H1 (cell line): ENCODE results near the gene OBSCN. TPM values are rescaled to one million over a fixed set of nuclear protein-coding genes. Genes with fewer than 3 reads are reported as not detected.

Source experiments
- CTCF ChIA-PET: fragments of 300-600 bp; sonication (Branson Sonifier 250); formaldehyde crosslinking; loops from one replicate; lab custom pipeline; 2021; ENCODE audit not compliant: partially characterized antibody; lab: Charles Lee
- POLR2A ChIA-PET: fragments of 300-600 bp; sonication (Branson Sonifier 250); formaldehyde crosslinking; loops from one replicate; lab custom pipeline; 2021; ENCODE audit warnings: inconsistent platforms; ENCODE audit not compliant: partially characterized antibody; lab: Charles Lee
- DNase-seq, 2 experiments: peaks; one replicate each; pipeline versions ENCODE4 v3.0.0 to v3.0.0-alpha.2; 2010 to 2022; ENCODE audit warnings: low spot score in 2 of 2, low read depth in 1 of 2, mixed read lengths in 1 of 2
- FAIRE-seq: peaks from 2 replicates; lab custom pipeline; 2011; peaks lifted over from hg19 to GRCh38; lab: Jason Lieb, UNC
- H2AFZ ChIP-seq: 2 replicates; pipeline ENCODE4 v1.8.1; 2012; ENCODE audit warnings: low read length, inconsistent platforms
- H2AK5ac ChIP-seq: 2 replicates; pipeline ENCODE4 v1.6.1; 2013; ENCODE audit warnings: low read depth, low read length
- H2BK120ac ChIP-seq: replicated peaks from 2 replicates; pipeline ENCODE3; 2013; ENCODE audit warnings: low read depth, low read length, inconsistent platforms
- H2BK12ac ChIP-seq: 2 replicates; pipeline ENCODE4 v1.6.1; 2013; ENCODE audit warnings: low read depth, low read length
- H2BK15ac ChIP-seq: 2 replicates; pipeline ENCODE4 v1.6.1; 2013; ENCODE audit warnings: low read length
- H2BK20ac ChIP-seq: 2 replicates; pipeline ENCODE4 v1.6.1; 2013; ENCODE audit warnings: low read length
- H2BK5ac ChIP-seq: 2 replicates; pipeline ENCODE4 v1.6.1; 2013; ENCODE audit warnings: low read depth, low read length
- H3K14ac ChIP-seq: 2 replicates; pipeline ENCODE4 v1.6.1; 2013; ENCODE audit warnings: inconsistent platforms; ENCODE audit not compliant: insufficient read length
- H3K18ac ChIP-seq: 2 replicates; pipeline ENCODE4 v1.6.1; 2013; ENCODE audit warnings: low read length; ENCODE audit errors: extremely low read depth
- H3K23ac ChIP-seq: 2 replicates; pipeline ENCODE4 v1.6.1; 2013; ENCODE audit warnings: inconsistent platforms; ENCODE audit not compliant: insufficient read length
- H3K23me2 ChIP-seq: 2 replicates; pipeline ENCODE4 v1.6.1; 2013; ENCODE audit warnings: low read depth, low read length
- H3K27ac ChIP-seq: 2 replicates; pipeline ENCODE4 v1.6.1; 2011; ENCODE audit warnings: low read depth, low read length, inconsistent platforms
- H3K27me3 ChIP-seq, 4 experiments: replicated peaks in 1 of 4; 1 replicate in 1 of 4; 2 replicates in 3 of 4; pipeline versions ENCODE4 v1.6.1 to v1.8.1; 2011 to 2013; ENCODE audit warnings: low read length in 3 of 4, mild to moderate bottlenecking in 3 of 4, inconsistent platforms in 2 of 4, mixed read lengths in 2 of 4, moderate library complexity in 1 of 4; ENCODE audit not compliant: control insufficient read depth in 3 of 4, insufficient read depth in 3 of 4; ENCODE audit errors: extremely low read depth in 1 of 4
- H3K36me3 ChIP-seq, 4 experiments: 2 replicates each; pipeline versions ENCODE4 v1.6.1 to v1.8.1; 2011 to 2013; ENCODE audit warnings: mild to moderate bottlenecking in 4 of 4, low read length in 3 of 4, moderate library complexity in 2 of 4, control low read depth in 1 of 4, inconsistent platforms in 1 of 4; ENCODE audit not compliant: insufficient read depth in 4 of 4, control insufficient read depth in 2 of 4
- H3K4ac ChIP-seq: replicated peaks from 2 replicates; pipeline ENCODE3; 2013; ENCODE audit warnings: low read length, low read depth, mixed read lengths, inconsistent platforms; ENCODE audit not compliant: insufficient read length
- H3K4me1 ChIP-seq, 4 experiments: replicated peaks in 1 of 4; 1 replicate in 1 of 4; 2 replicates in 3 of 4; pipeline versions ENCODE4 v1.6.1 to v1.8.1; 2011 to 2013; ENCODE audit warnings: low read length in 3 of 4, inconsistent platforms in 2 of 4, mixed read lengths in 1 of 4; ENCODE audit not compliant: insufficient read depth in 4 of 4, control insufficient read depth in 3 of 4
- H3K4me2 ChIP-seq, 2 experiments: 2 replicates each; pipeline versions ENCODE4 v1.6.1 to v1.8.1; 2011 to 2013; ENCODE audit warnings: low read depth in 2 of 2, low read length in 2 of 2, control low read depth in 1 of 2, inconsistent platforms in 1 of 2, mild to moderate bottlenecking in 1 of 2; ENCODE audit not compliant: insufficient read depth in 1 of 2
- H3K4me3 ChIP-seq, 4 experiments: fragments of 200-600, 300-600 bp in 1 of 4; sonication (generic), shearing (Covaris generic), sonication (Bioruptor Twin) in 1 of 4; 2 replicates each; pipeline versions ENCODE4 v1.5.1 to v1.8.1; 2011 to 2016; ENCODE audit warnings: low read length in 4 of 4, low read depth in 3 of 4, control low read depth in 2 of 4, inconsistent platforms in 2 of 4, mild to moderate bottlenecking in 2 of 4, mixed read lengths in 1 of 4, moderate library complexity in 1 of 4; ENCODE audit not compliant: insufficient read depth in 2 of 4; ENCODE audit errors: extremely low read depth in 1 of 4
- H3K56ac ChIP-seq: replicated peaks from 2 replicates; pipeline ENCODE3; 2013; ENCODE audit warnings: low read depth, mild to moderate bottlenecking, mixed read lengths, low read length, inconsistent platforms; ENCODE audit not compliant: insufficient read length
- H3K79me1 ChIP-seq: 2 replicates; pipeline ENCODE4 v1.6.1; 2013; ENCODE audit warnings: low read depth, low read length, control low read depth
- H3K79me2 ChIP-seq, 2 experiments: 2 replicates each; pipeline versions ENCODE4 v1.6.1 to v1.8.1; 2012 to 2013; ENCODE audit warnings: low read length in 2 of 2, mild to moderate bottlenecking in 2 of 2, inconsistent platforms in 1 of 2; ENCODE audit not compliant: insufficient read depth in 2 of 2, control insufficient read depth in 1 of 2
- H3K9ac ChIP-seq, 4 experiments: replicated peaks in 1 of 4; 1 replicate in 1 of 4; 2 replicates in 3 of 4; pipeline versions ENCODE4 v1.6.1 to v1.8.1; 2011 to 2013; ENCODE audit warnings: low read depth in 3 of 4, low read length in 3 of 4, control low read depth in 2 of 4, mild to moderate bottlenecking in 2 of 4, moderate library complexity in 2 of 4, inconsistent platforms in 1 of 4; ENCODE audit errors: extremely low read depth in 1 of 4
- H3K9me3 ChIP-seq, 2 experiments: 2 replicates each; pipeline versions ENCODE4 v1.6.1 to v1.8.1; 2012 to 2013; ENCODE audit warnings: mild to moderate bottlenecking in 2 of 2, moderate library complexity in 2 of 2, control low read depth in 1 of 2, inconsistent platforms in 1 of 2, low read depth in 1 of 2, low read length in 1 of 2, mixed read lengths in 1 of 2; ENCODE audit not compliant: insufficient read depth in 2 of 2
- H4K20me1 ChIP-seq, 2 experiments: replicated peaks in 1 of 2; 2 replicates each; pipeline versions ENCODE3 to v1.8.1; 2011 to 2013; ENCODE audit warnings: inconsistent platforms in 2 of 2, low read length in 2 of 2, mild to moderate bottlenecking in 1 of 2; ENCODE audit not compliant: insufficient read depth in 2 of 2, control insufficient read depth in 1 of 2
- H4K5ac ChIP-seq: 2 replicates; pipeline ENCODE4 v1.6.1; 2013; ENCODE audit warnings: low read length, low read depth, mixed read lengths, inconsistent platforms; ENCODE audit not compliant: insufficient read length
- H4K8ac ChIP-seq: 2 replicates; pipeline ENCODE4 v1.8.0; 2013; ENCODE audit warnings: mild to moderate bottlenecking, moderate library complexity, low read length, inconsistent platforms; ENCODE audit not compliant: insufficient read depth; ENCODE audit errors: extremely low read depth
- H4K91ac ChIP-seq: replicated peaks from 2 replicates; pipeline ENCODE3; 2013; ENCODE audit warnings: low read length, mixed read lengths, inconsistent platforms; ENCODE audit not compliant: insufficient read length
- EGR1 ChIP-seq: IDR thresholded peaks from 2 replicates; pipeline ENCODE4 v1.6.1; 2011; ENCODE audit warnings: low read depth, low read length, borderline replicate concordance
- EP300 ChIP-seq, 2 experiments: IDR thresholded peaks; 1 replicate in 1 of 2; 2 replicates in 1 of 2; pipeline ENCODE4 v1.6.1; 2011 to 2012; ENCODE audit warnings: low read depth in 2 of 2, low read length in 2 of 2, mild to moderate bottlenecking in 2 of 2, borderline replicate concordance in 1 of 2, inconsistent platforms in 1 of 2, moderate library complexity in 1 of 2
- GTF2F1 ChIP-seq: IDR thresholded peaks from 2 replicates; pipeline ENCODE4 v1.6.1; 2012; ENCODE audit warnings: low read depth, low read length, improper control_type of control experiment, borderline replicate concordance
- NRF1 ChIP-seq: IDR thresholded peaks from 2 replicates; pipeline ENCODE4 v1.6.1; 2011; ENCODE audit warnings: mild to moderate bottlenecking, low read depth, low read length, improper control_type of control experiment
- RFX5 ChIP-seq: IDR thresholded peaks from 2 replicates; pipeline ENCODE4 v1.6.1; 2011; ENCODE audit warnings: low read depth, low read length, improper control_type of control experiment, borderline replicate concordance
- TBP ChIP-seq: IDR thresholded peaks from 2 replicates; pipeline ENCODE4 v1.6.1; 2011; ENCODE audit warnings: low read depth, low read length, improper control_type of control experiment
- TCF12 ChIP-seq: IDR thresholded peaks from 2 replicates; pipeline ENCODE4 v1.6.1; 2011; ENCODE audit warnings: low read depth, mild to moderate bottlenecking, low read length
- ZNF274 ChIP-seq: IDR thresholded peaks from 2 replicates; pipeline ENCODE4 v1.7.0; 2012; ENCODE audit warnings: low read length, borderline replicate concordance; ENCODE audit errors: extremely low read depth
- WGBS, 2 experiments: shearing (Covaris generic) in 1 of 2; methylation state at CpG; one replicate each; pipeline versions ENCODE4 v1.1.6 to v1.1.7; 2013 to 2015; ENCODE audit warnings: low lambda C conversion rate in 2 of 2, mixed read lengths in 2 of 2, inconsistent platforms in 1 of 2, low coverage in 1 of 2, missing lambda C conversion rate in 1 of 2; ENCODE audit not compliant: insufficient replicate concordance in 2 of 2, insufficient coverage in 1 of 2, insufficient read length in 1 of 2; ENCODE audit errors: extremely low coverage in 1 of 2, missing lambda C conversion rate in 1 of 2; 5-methylcytosine and 5-hydroxymethylcytosine counted together
- polyA plus RNA-seq, 7 experiments: library from polyadenylated mRNA; depleted of rRNA in 3 of 7; stranded (reverse) in 5 of 7; unstranded in 2 of 7; fragments of >200 nt in 5 of 7; fragments of 200-250 nt in 2 of 7; gene quantifications; 1 replicate in 5 of 7; 2 replicates in 1 of 7; 4 replicates in 1 of 7; pipeline versions ENCODE4 v1.2.1 to v1.2.3, GENCODE V29; 2011 to 2013; ENCODE audit warnings: missing spikeins in 2 of 7, mixed read lengths in 2 of 7
- total RNA-seq: library from RNA; stranded (reverse); fragmentation: NEBNext Ultra II Directional; extraction: Animal tissue kit (Norgen Biotek cat#: 25700); gene quantifications from 2 replicates; pipeline ENCODE4 v1.2.1, GENCODE V29; 2021
- TF ChIP-seq, protein P1 (sequence below), 3 experiments: IDR thresholded peaks; 1 replicate in 2 of 3; 2 replicates in 1 of 3; pipeline versions ENCODE4 v1.5.1 to v1.6.1; 2011; ENCODE audit warnings: low read length in 3 of 3, mild to moderate bottlenecking in 3 of 3, inconsistent platforms in 2 of 3, low read depth in 1 of 3, moderate library complexity in 1 of 3; ENCODE audit not compliant: insufficient read depth in 1 of 3; ENCODE audit errors: control extremely low read depth in 1 of 3

Gene OBSCN
- total and polyA plus RNA-seq, 2 of the 8 experiments (the other 6 are each of a cell fraction or from before 2014, with no cell fraction given), result 7.5 to 28.4 TPM

DNA sequence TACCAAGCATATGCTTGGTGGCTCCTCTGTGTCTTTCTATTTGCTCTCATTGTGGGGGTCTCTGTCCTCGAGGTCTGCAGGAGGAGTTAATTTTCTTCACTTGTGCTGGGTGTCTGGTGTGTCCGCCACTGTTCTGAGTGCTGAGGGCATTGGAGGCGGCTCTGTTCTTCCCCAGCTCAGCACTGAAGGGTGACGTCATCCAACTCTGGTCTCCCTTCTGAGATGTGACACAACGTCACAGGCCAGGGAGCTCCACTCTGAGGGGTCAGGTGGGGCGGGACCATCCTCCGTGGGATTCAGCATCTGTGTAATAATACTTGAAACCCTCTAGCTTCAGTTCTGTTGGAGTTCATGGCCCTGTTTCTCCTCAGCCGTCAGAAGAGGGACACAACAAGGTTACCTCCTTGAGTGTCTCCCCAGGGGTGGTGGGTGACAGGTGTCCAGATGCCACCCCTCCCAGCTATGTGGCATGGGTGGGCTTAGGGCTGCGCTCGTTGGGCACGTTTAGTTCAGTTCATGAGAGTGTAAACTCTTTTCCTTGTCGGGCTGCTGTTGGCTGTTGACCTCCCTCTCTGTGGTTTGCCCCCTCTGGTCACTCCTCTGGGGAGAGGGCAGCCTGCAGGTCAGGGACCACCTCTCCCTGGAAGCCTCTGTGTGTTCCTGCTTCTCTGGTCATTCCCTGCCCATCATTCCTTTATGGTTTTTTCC lies 39.1 kb upstream of the OBSCN start:
- Histone ChIP-seq H3K36me3 (no peaks in the 10 kb centered on the region), H4K91ac (no peak overlapping the region), H3K23ac (no peak overlapping the region), H2BK12ac (no peak overlapping the region), H3K23me2 (peaks cover 6% of the 10 kb centered on the region; the same call in 1 of the 2 replicates), H4K20me1 (peaks cover 7 to 19% of the 10 kb centered on the region in 2 experiments), H3K27ac (no peak overlapping the region), H3K14ac (no peak overlapping the region), H3K9me3 (no peaks in the 10 kb centered on the region), H3K27me3 (no peaks in the 10 kb centered on the region)
- ChIA-PET POLR2A (interaction anchor here (0.7 to 1.0 kb wide), 3 partner anchors 16 to 27 kb away, joined by 3 read pairs; no protein-coding TSS in a partner anchor), CTCF (interaction anchor here (1.0 to 6.2 kb wide), 4 partner anchors 12 to 169 kb away, joined by 3 to 40 read pairs (median 10); no protein-coding TSS in a partner anchor)
- WGBS, 2 experiments, result 88% methylated on average over 12 of the region's 12 CpGs; no CpG with 5 or more reads in 1 of the 2 experiments
- FAIRE-seq, result no peak
- TF ChIP-seq GTF2F1 (no peak), RFX5 (no peak), NRF1 (no peak), ZNF274 (no peak), EP300 (IDR thresholded peaks at IDR 0.05; ENCODE audit: borderline replicate concordance in 1 of 2, low read depth in 2 of 2, low read length in 2 of 2) (no peak), TBP (no peak), TCF12 (no peak), EGR1 (no peak)
- TF ChIP-seq, protein P1, sequence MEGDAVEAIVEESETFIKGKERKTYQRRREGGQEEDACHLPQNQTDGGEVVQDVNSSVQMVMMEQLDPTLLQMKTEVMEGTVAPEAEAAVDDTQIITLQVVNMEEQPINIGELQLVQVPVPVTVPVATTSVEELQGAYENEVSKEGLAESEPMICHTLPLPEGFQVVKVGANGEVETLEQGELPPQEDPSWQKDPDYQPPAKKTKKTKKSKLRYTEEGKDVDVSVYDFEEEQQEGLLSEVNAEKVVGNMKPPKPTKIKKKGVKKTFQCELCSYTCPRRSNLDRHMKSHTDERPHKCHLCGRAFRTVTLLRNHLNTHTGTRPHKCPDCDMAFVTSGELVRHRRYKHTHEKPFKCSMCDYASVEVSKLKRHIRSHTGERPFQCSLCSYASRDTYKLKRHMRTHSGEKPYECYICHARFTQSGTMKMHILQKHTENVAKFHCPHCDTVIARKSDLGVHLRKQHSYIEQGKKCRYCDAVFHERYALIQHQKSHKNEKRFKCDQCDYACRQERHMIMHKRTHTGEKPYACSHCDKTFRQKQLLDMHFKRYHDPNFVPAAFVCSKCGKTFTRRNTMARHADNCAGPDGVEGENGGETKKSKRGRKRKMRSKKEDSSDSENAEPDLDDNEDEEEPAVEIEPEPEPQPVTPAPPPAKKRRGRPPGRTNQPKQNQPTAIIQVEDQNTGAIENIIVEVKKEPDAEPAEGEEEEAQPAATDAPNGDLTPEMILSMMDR (IDR thresholded peaks at IDR 0.05; ENCODE audit: control extremely low read depth in 1 of 3, insufficient read depth in 1 of 3, low read depth in 1 of 3, low read length in 3 of 3), result no peak
- TF ChIP-seq, all 59 proteins: peak for 0
- H3K4me1 ChIP-seq, result peaks cover 0 to 5% (median 2%) of the 10 kb centered on the region in 4 experiments; a peak in 5 of 7 replicates
- no peak overlapping the region for H3K18ac ChIP-seq
- H2BK5ac ChIP-seq, result no peak overlapping the region
- no peak overlapping the region for H2BK20ac ChIP-seq
- H3K4me3 ChIP-seq, result no peak overlapping the region
- no peak overlapping the region for H2BK120ac ChIP-seq
- DNase-seq, result no peak
- no peak overlapping the region for H2AK5ac ChIP-seq
- H3K56ac ChIP-seq, result no peak overlapping the region
- H3K79me1 ChIP-seq, result peaks cover 2% of the 10 kb centered on the region; the same call in 1 of the 2 replicates
- no peak overlapping the region for H4K5ac ChIP-seq
- no peak overlapping the region for H2BK15ac ChIP-seq
- H2AFZ ChIP-seq, result no peak overlapping the region
- H3K79me2 ChIP-seq, result peaks cover 0 to 28% of the 10 kb centered on the region in 2 experiments; a peak in 2 of 4 replicates
- H4K8ac ChIP-seq, result no peak overlapping the region
- no peak overlapping the region for H3K4me2 ChIP-seq
- H3K4ac ChIP-seq, result no peak overlapping the region
- H3K9ac ChIP-seq, result no peak overlapping the region
